Common myeloid progenitor, CD34-positive (primary cell): ENCODE measurements around the gene CCDC187.
"Not testable (repeated sequence)": the region's sequence is repeated elsewhere in the genome, so short reads cannot be mapped to it uniquely, and the experiment has no call there.

Source experiments
- CTCF ChIA-PET: fragments of 350-600 bp; sonication (Branson Sonifier 250); formaldehyde crosslinking; loops from one replicate; lab custom pipeline; 2021; ENCODE audit warnings: antibody characterized with exemption; lab: Charles Lee
- POLR2A ChIA-PET: fragments of 350-600 bp; sonication (Branson Sonifier 250); formaldehyde crosslinking; loops from one replicate; lab custom pipeline; 2021; ENCODE audit warnings: antibody characterized with exemption; lab: Charles Lee
- DNase-seq, 3 donors: peaks; one replicate each; pipeline versions ENCODE4 v3.0.0 to v3.0.0-alpha.2; 2013
- H3K27ac ChIP-seq, 2 experiments: 1 replicate in 1 of 2; 2 replicates in 1 of 2; pipeline ENCODE4 v1.7.0; 2013; ENCODE audit warnings: inconsistent platforms in 2 of 2, low read length in 2 of 2, mild to moderate bottlenecking in 2 of 2, low read depth in 1 of 2, moderate library complexity in 1 of 2; ENCODE audit not compliant: severe bottlenecking in 2 of 2, insufficient read depth in 1 of 2, poor library complexity in 1 of 2
- H3K27me3 ChIP-seq, 5 experiments: replicated peaks in 2 of 5; 1 replicate in 3 of 5; 2 replicates in 2 of 5; pipeline versions ENCODE4 v1.6.1 to v1.7.0; 2013; ENCODE audit warnings: low read length in 4 of 5, mild to moderate bottlenecking in 2 of 5, moderate library complexity in 2 of 5, inconsistent platforms in 1 of 5; ENCODE audit not compliant: insufficient read depth in 5 of 5, control insufficient read depth in 4 of 5
- H3K36me3 ChIP-seq, 4 experiments: 1 replicate in 2 of 4; 2 replicates in 2 of 4; pipeline versions ENCODE4 v1.6.1 to v1.7.0; 2013; ENCODE audit warnings: low read length in 3 of 4, control low read depth in 1 of 4, mild to moderate bottlenecking in 1 of 4; ENCODE audit not compliant: control insufficient read depth in 4 of 4, insufficient read depth in 4 of 4
- H3K4me1 ChIP-seq, 4 experiments: 1 replicate in 3 of 4; 2 replicates in 1 of 4; pipeline versions ENCODE4 v1.6.1 to v1.7.1; 2013; ENCODE audit warnings: low read length in 3 of 4, mild to moderate bottlenecking in 3 of 4, control low read depth in 1 of 4, inconsistent platforms in 1 of 4, moderate library complexity in 1 of 4; ENCODE audit not compliant: control insufficient read depth in 4 of 4, insufficient read depth in 4 of 4; ENCODE audit errors: control extremely low read depth in 1 of 4
- H3K4me3 ChIP-seq, 7 experiments: 1 replicate in 4 of 7; 2 replicates in 3 of 7; pipeline versions ENCODE4 v1.5.1 to v1.7.0; 2013; ENCODE audit warnings: mild to moderate bottlenecking in 7 of 7, low read length in 6 of 7, moderate library complexity in 6 of 7, inconsistent platforms in 2 of 7, low read depth in 2 of 7, control low read depth in 1 of 7; ENCODE audit not compliant: insufficient read depth in 4 of 7, control insufficient read depth in 1 of 7; ENCODE audit errors: extremely low read depth in 1 of 7
- H3K9me3 ChIP-seq, 5 experiments: 1 replicate in 4 of 5; 2 replicates in 1 of 5; pipeline versions ENCODE4 v1.6.1 to v1.7.1; 2013; ENCODE audit warnings: low read length in 4 of 5, mild to moderate bottlenecking in 2 of 5, inconsistent platforms in 1 of 5, low read depth in 1 of 5, moderate library complexity in 1 of 5; ENCODE audit not compliant: control insufficient read depth in 4 of 5, insufficient read depth in 2 of 5; ENCODE audit errors: control extremely low read depth in 1 of 5
- WGBS: methylation state at CpG from one replicate; pipeline ENCODE4 v1.1.5; 2013; ENCODE audit not compliant: insufficient coverage; 5-methylcytosine and 5-hydroxymethylcytosine counted together

CCDC187 gene

DNA sequence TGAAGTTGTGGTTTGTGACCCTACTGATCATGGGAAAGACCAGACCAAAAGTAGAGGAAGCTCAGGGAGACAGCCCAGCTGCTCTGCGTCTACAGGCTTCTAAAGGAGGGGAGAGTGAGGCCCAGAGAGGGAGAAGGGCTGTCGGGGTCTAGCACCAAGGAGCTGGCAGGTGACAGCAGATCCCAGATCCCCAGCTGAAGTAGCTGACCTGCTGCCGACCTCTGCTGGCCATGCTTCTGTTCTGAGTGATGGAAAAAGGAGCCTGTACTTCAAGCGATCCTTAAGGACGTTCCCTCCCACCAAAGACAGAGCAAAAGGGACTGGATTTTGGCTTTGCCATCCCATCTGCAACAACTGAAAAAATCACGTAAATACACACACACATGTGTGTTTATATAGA, 35.6 kb downstream of the CCDC187 start:
- no peaks in the 10 kb centered on the region for H3K36me3 ChIP-seq
- no peaks in the 10 kb centered on the region for H3K9me3 ChIP-seq
- H3K27ac ChIP-seq = no peak overlapping the region
- DNase-seq = no peak
- no peaks in the 10 kb centered on the region for H3K27me3 ChIP-seq
- CTCF ChIA-PET = interaction anchor here (1.0 to 4.0 kb wide), 10 partner anchors 10 to 1175 kb away, joined by 3 to 21 read pairs (median 6); no protein-coding TSS in a partner anchor
- H3K4me1 ChIP-seq = peaks cover 0 to 10% (median 8%) of the 10 kb centered on the region in 4 experiments
- POLR2A ChIA-PET = no interaction called here
- WGBS = 56% methylated on average over 2 of the region's 6 CpGs
- no peak overlapping the region for H3K4me3 ChIP-seq

GRCh38 chr9:136267261-136268111, 36.4 kb downstream of the CCDC187 start:
- Histone ChIP-seq H3K4me1 (peaks cover 0 to 10% (median 8%) of the 10 kb centered on the region in 4 experiments), H3K27ac (no peak overlapping the region), H3K4me3 (peak overlapping the region in 6 of 7 experiments; percentile 26 to 75 (median 60)), H3K27me3 (no peaks in the 10 kb centered on the region), H3K9me3 (no peaks in the 10 kb centered on the region), H3K36me3 (no peaks in the 10 kb centered on the region)
- DNase-seq = peak; percentile 86 to 90 (median 88)
- CTCF ChIA-PET = interaction anchor here (0.8 to 4.0 kb wide), 12 partner anchors 9 to 1176 kb away, joined by 3 to 21 read pairs (median 6); no protein-coding TSS in a partner anchor
- WGBS = 12% methylated on average over 49 of the region's 60 CpGs
- POLR2A ChIA-PET = no interaction called here

DNA sequence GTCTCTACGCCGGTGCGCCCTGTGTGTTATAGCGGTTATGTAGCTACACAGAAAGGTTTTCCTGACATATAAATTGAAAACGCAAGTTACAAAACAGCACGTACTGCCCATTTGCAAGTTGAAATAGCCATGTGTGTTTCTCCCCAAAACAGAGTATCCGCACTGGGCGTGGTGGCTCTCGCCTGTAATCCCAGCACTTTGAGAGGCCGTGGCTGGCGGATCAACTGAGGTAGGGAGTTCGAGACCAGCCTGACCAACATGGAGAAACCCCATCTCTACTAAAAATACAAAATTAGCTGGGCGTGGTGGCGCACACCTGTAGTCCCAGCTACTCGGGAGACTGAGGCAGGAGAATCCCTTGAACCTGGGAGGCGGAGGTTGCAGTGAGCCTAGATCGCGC, 37.3 kb downstream of the CCDC187 start:
- peaks cover 0 to 10% (median 8%) of the 10 kb centered on the region in 4 experiments for H3K4me1 ChIP-seq
- H3K9me3 ChIP-seq, POLR2A ChIA-PET, H3K27me3 ChIP-seq, DNase-seq, H3K27ac ChIP-seq, H3K36me3 ChIP-seq: not testable (repeated sequence)
- whole genome bisulfite sequencing = 94% methylated on average over 12 of the region's 18 CpGs
- peak overlapping the region in 2 of 7 experiments; percentile 36 to 73 for H3K4me3 ChIP-seq
- CTCF ChIA-PET = interaction anchor here (0.8 to 4.0 kb wide), 7 partner anchors 8 to 97 kb away, joined by 3 to 21 read pairs (median 7); no protein-coding TSS in a partner anchor

DNA sequence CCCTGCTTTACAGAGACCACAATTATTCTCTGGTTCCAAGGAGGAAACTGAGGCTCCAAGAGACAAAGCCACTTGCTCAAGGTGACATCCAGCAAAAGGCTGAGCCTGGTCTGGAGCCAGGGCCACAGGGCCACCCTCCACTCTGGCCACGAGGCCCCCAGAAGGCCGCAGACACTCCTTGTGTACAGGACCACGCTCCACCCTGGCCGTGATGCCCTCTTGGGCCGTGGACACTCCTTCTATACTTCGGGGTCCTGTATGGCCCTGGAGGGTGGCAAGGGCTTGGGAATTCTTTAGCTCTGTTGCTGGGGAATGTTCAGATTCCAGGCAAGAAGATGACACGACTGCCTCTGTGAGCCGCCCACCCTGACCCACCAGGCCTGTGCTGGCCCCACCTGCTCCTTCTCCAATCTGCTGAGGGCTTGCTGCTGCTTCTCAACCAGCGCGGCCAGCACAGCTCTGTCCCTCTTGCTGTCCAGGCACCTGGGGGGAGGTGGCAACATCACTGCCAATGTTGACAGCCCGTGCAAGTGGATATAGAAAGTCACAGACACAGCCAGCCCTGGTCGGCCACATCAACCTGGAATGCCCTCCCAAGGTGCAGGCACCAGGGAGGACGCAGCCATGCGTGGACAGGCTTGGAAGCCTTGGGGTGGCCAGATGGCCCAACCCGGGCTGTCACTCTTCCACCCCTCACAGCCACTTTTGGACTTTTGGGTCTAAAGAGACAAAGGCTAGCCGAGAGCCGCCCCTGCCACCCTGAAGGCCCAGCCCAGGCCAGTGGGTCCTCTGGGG, 38.1 kb downstream of the CCDC187 start:
- 95% methylated on average over 10 of the region's 17 CpGs for WGBS
- Histone ChIP-seq H3K4me1 (peaks cover 0 to 10% (median 8%) of the 10 kb centered on the region in 4 experiments), H3K27ac (no peak overlapping the region), H3K9me3 (no peaks in the 10 kb centered on the region), H3K4me3 (no peak overlapping the region), H3K27me3 (no peaks in the 10 kb centered on the region), H3K36me3 (no peaks in the 10 kb centered on the region)
- no peak for DNase-seq
- ChIA-PET CTCF (interaction anchor here (3.5 to 4.0 kb wide), 2 partner anchors 12 to 18 kb away, joined by 16 to 21 read pairs; no protein-coding TSS in a partner anchor), POLR2A (no interaction called here)

DNA sequence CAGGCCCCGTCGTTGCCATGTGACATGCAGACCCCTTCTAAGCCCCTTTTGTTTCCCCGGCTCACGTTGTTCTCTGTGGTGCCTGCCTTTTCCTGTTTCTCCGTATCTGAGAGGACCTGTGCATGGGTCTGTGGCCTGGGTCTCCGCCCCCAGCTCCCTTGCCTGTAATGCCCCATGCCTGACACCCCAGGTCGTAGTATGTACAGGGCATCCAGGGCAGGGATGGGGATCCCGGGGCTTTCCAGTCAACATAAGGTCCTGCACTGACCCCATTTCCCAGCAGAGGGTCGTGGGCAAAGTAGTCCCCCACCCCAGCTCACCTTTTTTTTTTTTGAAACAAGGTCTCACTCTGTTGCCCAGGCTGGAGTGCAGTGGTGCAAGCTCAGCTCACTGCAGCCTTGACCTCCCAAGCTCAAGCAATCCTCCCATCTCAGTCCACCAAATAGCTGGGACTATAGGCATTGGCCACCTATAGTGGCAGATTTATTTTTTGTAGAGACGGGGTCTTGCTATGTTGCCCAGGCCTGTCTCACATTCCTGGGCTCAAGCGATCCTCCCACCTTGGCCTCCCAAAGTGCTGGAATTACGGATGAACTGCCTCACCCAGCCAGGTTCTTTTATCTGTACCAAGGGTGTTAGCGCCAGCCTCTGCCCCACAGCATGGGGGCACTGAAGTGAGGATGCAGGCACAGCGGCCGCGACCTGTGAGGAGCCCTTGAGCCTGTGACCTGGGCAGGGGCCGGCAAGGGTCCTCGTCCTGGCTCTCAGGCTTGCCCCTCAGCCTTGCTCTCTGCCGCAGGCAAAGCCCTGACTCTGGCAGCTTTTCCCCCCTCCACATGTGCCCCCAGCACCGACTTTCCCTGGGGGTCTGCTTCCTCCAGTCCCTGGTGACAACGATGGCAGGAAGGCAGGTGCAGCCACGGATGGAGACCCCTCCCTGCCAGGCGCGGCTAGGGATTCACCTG, 39.2 kb downstream of the CCDC187 start:
- H3K36me3 ChIP-seq = no peaks in the 10 kb centered on the region
- H3K9me3 ChIP-seq = no peaks in the 10 kb centered on the region
- no peak for DNase-seq
- ChIA-PET CTCF (interaction anchor here (0.9 to 4.0 kb wide), 3 partner anchors 13 to 17 kb away, joined by 4 to 21 read pairs (median 4); no protein-coding TSS in a partner anchor), POLR2A (no interaction called here)
- H3K4me3 ChIP-seq = no peak overlapping the region
- H3K4me1 ChIP-seq = peaks cover 0 to 10% (median 8%) of the 10 kb centered on the region in 4 experiments
- H3K27ac ChIP-seq = no peak overlapping the region
- no peaks in the 10 kb centered on the region for H3K27me3 ChIP-seq
- WGBS = 84% methylated on average over 17 of the region's 24 CpGs

DNA sequence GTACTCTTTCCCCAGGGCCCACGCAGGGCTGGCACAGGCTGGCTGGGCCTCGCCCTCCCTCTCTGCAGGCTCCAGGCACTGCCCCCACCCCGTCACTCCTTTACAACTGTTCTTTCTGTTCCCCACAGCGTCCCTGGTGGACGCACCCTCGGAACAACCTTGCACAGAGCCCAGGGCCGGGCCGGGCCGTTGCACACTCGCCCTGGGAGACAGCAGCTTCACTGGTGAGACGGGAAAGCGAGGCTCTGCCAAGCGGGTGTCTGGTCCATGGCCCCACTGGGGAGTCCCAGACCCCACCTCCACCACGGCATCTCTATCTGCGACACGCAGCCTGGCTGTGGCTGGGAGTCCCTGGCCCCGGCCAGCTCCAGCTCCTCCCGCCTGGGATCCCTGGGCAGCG, 39.9 kb downstream of the CCDC187 start:
- Histone ChIP-seq H3K36me3 (no peaks in the 10 kb centered on the region), H3K9me3 (no peaks in the 10 kb centered on the region), H3K27ac (no peak overlapping the region), H3K4me3 (no peak overlapping the region), H3K27me3 (no peaks in the 10 kb centered on the region), H3K4me1 (peaks cover 0 to 17% (median 14%) of the 10 kb centered on the region in 4 experiments)
- WGBS = 96% methylated on average over 15 of the region's 19 CpGs
- ChIA-PET POLR2A (no interaction called here), CTCF (interaction anchor here (0.9 to 1.0 kb wide), 2 partner anchors 14 to 17 kb away, joined by 4 read pairs; no protein-coding TSS in a partner anchor)
- peak in 1 of 3 donors; percentile 21 for DNase-seq
